K562 (cell line): ENCODE measurements around the gene PLXDC1. TPM values are rescaled to one million over a fixed set of nuclear protein-coding genes. Genes with fewer than 3 reads are reported as not detected.

ENCODE experiments used
- BRF1 ChIP-seq: IDR thresholded peaks from 3 replicates; pipeline ENCODE4 v1.6.1; 2011; ENCODE audit warnings: borderline replicate concordance, mild to moderate bottlenecking; ENCODE audit not compliant: insufficient read length; ENCODE audit errors: extremely low read depth
- DPF2 ChIP-seq: fragments of 450-650 bp; IDR thresholded peaks from 2 replicates; pipeline ENCODE4 v1.6.1; 2016
- ETV1 ChIP-seq: fragments of 450-650 bp; conservative IDR thresholded peaks from 2 replicates; pipeline ENCODE4 v1.6.1; 2016; ENCODE audit warnings: missing genetic modification characterization, control low read depth, low read depth, missing compliant biosample characterization
- ETV5 ChIP-seq: sonication (generic); formaldehyde crosslinking; IDR thresholded peaks from 2 replicates; pipeline ENCODE4 v1.4.0; 2020; ENCODE audit warnings: low read depth, mild to moderate bottlenecking, missing genetic modification reagents
- EWSR1 ChIP-seq: fragments of 450-650 bp; IDR thresholded peaks from 2 replicates; pipeline ENCODE4 v1.6.1; 2018; ENCODE audit warnings: borderline replicate concordance, mild to moderate bottlenecking, low read depth, moderate library complexity; ENCODE audit not compliant: partially characterized antibody
- FOXM1 ChIP-seq, 2 experiments: fragments of 450-650 bp in 1 of 2; sonication (generic) in 1 of 2; formaldehyde crosslinking in 1 of 2; IDR thresholded peaks; 2 replicates each; pipeline versions ENCODE4 v1.6.1 to v1.9.0; 2017 to 2022; ENCODE audit warnings: low read depth in 2 of 2, mild to moderate bottlenecking in 2 of 2, missing genetic modification reagents in 1 of 2, moderate library complexity in 1 of 2
- JUND ChIP-seq, 2 experiments: IDR thresholded peaks; 2 replicates in 1 of 2; 3 replicates in 1 of 2; pipeline ENCODE4 v1.6.1; 2011; ENCODE audit warnings: borderline replicate concordance in 2 of 2, low read depth in 2 of 2, low read length in 2 of 2, improper control_type of control experiment in 1 of 2, missing biosample characterization in 1 of 2, missing genetic modification characterization in 1 of 2, missing genetic modification reagents in 1 of 2
- MEIS2 ChIP-seq: fragments of 450-650 bp; IDR thresholded peaks from 2 replicates; pipeline ENCODE4 v1.6.1; 2014; ENCODE audit warnings: mild to moderate bottlenecking; ENCODE audit not compliant: partially characterized antibody
- TBP ChIP-seq: optimal IDR thresholded peaks from 2 replicates; pipeline ENCODE3; 2011; ENCODE audit warnings: low read depth, low read length, improper control_type of control experiment
- ZNF140 ChIP-seq: fragments of 250-450 bp; sonication (Bioruptor Pico); IDR thresholded peaks from 2 replicates; pipeline ENCODE4 v1.8.0; 2021; ENCODE audit warnings: moderate library complexity, mild to moderate bottlenecking, inconsistent platforms
- ZNF655 ChIP-seq: fragments of 250-450 bp; sonication (Bioruptor Pico); IDR thresholded peaks from 2 replicates; pipeline ENCODE4 v1.5.0; 2021
- ZNF695 ChIP-seq: fragments of 450-650 bp; formaldehyde crosslinking; IDR thresholded peaks from 2 replicates; pipeline ENCODE4 v1.4.0; 2020; ENCODE audit warnings: mild to moderate bottlenecking, moderate library complexity
- ZNF785 ChIP-seq: fragments of 250-450 bp; sonication (Bioruptor Pico); IDR thresholded peaks from 2 replicates; pipeline ENCODE4 v1.4.0; 2020; ENCODE audit warnings: mild to moderate bottlenecking
- polyA plus RNA-seq, 8 experiments: library from polyadenylated mRNA; depleted of rRNA in 4 of 8; stranded (reverse) in 5 of 8; unstranded in 3 of 8; fragments of >200 nt; fragmentation: Nextera tagmentation in 2 of 8; fragmentation: Illumina TruSeq in 1 of 8; extraction: Ambion mirVana in 2 of 8; extraction: Trizol in 1 of 8; gene quantifications; 2 replicates each; pipeline versions ENCODE4 v1.2.1 to v1.2.3, GENCODE V29; 2011 to 2014; ENCODE audit warnings: inconsistent platforms in 1 of 8, missing spikeins in 1 of 8
- total RNA-seq, 7 experiments: library from RNA; depleted of rRNA in 6 of 7; stranded (reverse); fragments of >200 nt in 6 of 7; fragmentation: Illumina TruSeq in 2 of 7; extraction: Trizol in 2 of 7; gene quantifications; 2 replicates each; pipeline versions ENCODE4 v1.2.1 to v1.2.3, GENCODE V29; 2011 to 2021; ENCODE audit warnings: low replicate concordance in 1 of 7
- TF ChIP-seq, protein P1 (sequence below): sonication (generic); formaldehyde crosslinking; IDR thresholded peaks from 2 replicates; pipeline ENCODE4 v1.8.0; 2022; ENCODE audit warnings: mild to moderate bottlenecking, missing genetic modification reagents

The PLXDC1 gene
- total and polyA plus RNA-seq, 9 of the 15 experiments (the other 6 are each of a cell fraction or from before 2014, with no cell fraction given) = not detected

GRCh38 chr17:39014795-39015545, 136.5 kb downstream of the PLXDC1 start (continued):
- TF ChIP-seq BRF1 (no peak), DPF2 (0 out of 2 replicates have a peak, but pooled peaks have one; percentile 59), EWSR1 (no peak), ZNF785 (CRISPR knock-in tag) (no peak), ETV5 (CRISPR knock-in tag) (no peak), ZNF140 (CRISPR knock-in tag) (peak; percentile 28; the same call in 1 of the 2 replicates), ETV1 (no peak), ZNF695 (no peak), MEIS2 (no peak), ZNF655 (CRISPR knock-in tag) (no peak), TBP (no peak), FOXM1 (IDR thresholded peaks at IDR 0.05; ENCODE audit: low read depth) (no peak), FOXM1 (CRISPR knock-in tag; IDR thresholded peaks at IDR 0.05; ENCODE audit: low read depth) (no peak), JUND (IDR thresholded peaks at IDR 0.05; ENCODE audit: borderline replicate concordance, low read depth, low read length) (peak; percentile 74), JUND (tag; IDR thresholded peaks at IDR 0.05; ENCODE audit: borderline replicate concordance, low read depth, low read length) (peak; percentile 22; the same call in 1 of the 3 replicates)
- TF ChIP-seq, protein P1, sequence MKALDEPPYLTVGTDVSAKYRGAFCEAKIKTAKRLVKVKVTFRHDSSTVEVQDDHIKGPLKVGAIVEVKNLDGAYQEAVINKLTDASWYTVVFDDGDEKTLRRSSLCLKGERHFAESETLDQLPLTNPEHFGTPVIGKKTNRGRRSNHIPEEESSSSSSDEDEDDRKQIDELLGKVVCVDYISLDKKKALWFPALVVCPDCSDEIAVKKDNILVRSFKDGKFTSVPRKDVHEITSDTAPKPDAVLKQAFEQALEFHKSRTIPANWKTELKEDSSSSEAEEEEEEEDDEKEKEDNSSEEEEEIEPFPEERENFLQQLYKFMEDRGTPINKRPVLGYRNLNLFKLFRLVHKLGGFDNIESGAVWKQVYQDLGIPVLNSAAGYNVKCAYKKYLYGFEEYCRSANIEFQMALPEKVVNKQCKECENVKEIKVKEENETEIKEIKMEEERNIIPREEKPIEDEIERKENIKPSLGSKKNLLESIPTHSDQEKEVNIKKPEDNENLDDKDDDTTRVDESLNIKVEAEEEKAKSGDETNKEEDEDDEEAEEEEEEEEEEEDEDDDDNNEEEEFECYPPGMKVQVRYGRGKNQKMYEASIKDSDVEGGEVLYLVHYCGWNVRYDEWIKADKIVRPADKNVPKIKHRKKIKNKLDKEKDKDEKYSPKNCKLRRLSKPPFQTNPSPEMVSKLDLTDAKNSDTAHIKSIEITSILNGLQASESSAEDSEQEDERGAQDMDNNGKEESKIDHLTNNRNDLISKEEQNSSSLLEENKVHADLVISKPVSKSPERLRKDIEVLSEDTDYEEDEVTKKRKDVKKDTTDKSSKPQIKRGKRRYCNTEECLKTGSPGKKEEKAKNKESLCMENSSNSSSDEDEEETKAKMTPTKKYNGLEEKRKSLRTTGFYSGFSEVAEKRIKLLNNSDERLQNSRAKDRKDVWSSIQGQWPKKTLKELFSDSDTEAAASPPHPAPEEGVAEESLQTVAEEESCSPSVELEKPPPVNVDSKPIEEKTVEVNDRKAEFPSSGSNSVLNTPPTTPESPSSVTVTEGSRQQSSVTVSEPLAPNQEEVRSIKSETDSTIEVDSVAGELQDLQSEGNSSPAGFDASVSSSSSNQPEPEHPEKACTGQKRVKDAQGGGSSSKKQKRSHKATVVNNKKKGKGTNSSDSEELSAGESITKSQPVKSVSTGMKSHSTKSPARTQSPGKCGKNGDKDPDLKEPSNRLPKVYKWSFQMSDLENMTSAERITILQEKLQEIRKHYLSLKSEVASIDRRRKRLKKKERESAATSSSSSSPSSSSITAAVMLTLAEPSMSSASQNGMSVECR (CRISPR knock-in tag) = no peak
